TTC549 (cell line): ENCODE results near the gene MRPL27.

Experiments used
- FAIRE-seq: peaks from 2 replicates; lab custom pipeline; 2012; peaks lifted over from hg19 to GRCh38; lab: Jason Lieb, UNC

Gene MRPL27

DNA sequence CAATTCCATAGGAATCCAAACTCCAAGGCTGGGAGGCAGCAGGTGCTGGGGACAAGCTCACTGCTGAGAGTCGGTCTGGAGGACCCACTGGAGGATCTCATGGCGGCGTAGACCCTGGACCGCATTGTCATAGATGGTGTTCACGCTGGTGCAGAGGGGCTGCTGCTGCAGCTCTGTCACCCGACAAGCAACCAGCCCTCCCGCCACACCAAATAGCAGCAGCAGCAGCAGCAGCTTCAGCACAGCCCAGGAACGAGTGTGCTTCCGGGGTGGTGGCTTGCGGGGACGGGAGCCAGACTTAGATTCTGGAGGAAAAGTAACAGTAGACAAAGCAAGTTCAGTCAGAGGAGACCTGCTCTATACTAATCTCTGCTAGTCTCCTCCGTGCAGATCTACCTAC, 9.9 kb upstream of the MRPL27 start:
- FAIRE-seq: no peak

DNA sequence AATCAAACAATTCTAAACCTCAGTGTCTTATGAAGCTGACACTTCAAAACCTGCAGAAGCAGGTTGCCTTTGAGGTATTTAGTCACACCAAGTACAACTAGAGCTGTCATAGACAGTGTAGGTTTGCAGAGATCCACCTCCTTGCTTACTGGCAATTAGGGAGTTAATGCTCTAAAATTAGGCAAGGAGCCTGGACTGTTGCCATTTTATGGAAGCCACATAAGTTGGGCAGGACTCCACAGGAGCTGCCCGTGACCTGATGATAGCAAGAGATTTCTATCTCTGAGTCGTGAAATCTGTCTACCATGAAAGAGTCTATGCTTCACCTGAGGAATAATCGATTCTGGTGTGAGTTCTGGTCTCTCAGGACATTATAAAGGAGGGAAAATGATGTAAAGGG, 8.9 kb upstream of the MRPL27 start:
- no peak for FAIRE-seq

- FAIRE-seq: no peak
These were observed 8.4 kb upstream of the MRPL27 start for GRCh38 chr17:50381260-50381815.

DNA sequence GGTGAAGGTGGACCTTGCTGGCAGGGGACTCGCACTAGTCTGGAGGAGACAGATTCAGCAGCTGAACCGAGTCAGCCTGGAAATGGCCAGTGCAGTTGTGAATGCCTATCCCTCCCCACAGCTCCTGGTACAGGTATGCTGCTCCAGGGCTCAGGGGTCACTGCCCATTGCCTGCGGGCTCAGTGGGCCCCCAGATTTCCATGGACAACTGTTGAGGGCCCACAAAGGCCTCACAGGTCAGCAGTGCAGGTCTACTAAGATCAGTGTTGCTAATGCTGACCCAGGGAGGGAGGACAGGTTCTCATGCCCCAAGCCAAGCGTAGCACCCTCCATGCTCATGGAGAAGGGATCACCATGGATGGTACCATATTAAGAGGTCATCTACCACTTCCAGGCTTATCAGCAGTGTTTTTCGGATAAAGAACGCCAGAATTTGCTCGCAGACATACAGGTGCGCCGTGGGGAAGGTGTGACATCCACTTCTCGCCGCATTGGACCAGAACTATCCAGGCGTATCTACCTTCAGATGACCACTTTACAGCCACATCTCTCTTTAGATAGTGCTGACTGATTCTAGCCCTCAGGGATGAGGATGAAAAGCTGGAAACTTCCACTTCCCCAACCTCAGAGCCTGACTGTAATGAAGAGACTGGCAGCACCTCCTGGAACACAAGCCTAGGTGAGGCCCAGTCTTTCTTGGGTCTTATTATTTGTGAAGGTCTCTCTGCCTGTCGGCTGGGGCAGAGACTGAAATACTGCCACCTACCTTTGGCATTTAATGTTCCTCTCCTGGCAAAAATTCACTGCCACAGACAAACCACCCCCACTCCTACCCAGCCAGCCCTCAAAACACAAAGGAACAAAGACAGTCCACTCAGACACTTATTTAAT, 7.6 kb upstream of the MRPL27 start:
- no peak for FAIRE-seq

- FAIRE-seq: no peak
These were observed 6.6 kb upstream of the MRPL27 start for GRCh38 chr17:50379351-50380132.

- no peak for FAIRE-seq
These were observed 3.0 kb upstream of the MRPL27 start for GRCh38 chr17:50375858-50376538.

GRCh38 chr17:50373705-50374104, 721 bp upstream of the MRPL27 start:
- FAIRE-seq: no peak

DNA sequence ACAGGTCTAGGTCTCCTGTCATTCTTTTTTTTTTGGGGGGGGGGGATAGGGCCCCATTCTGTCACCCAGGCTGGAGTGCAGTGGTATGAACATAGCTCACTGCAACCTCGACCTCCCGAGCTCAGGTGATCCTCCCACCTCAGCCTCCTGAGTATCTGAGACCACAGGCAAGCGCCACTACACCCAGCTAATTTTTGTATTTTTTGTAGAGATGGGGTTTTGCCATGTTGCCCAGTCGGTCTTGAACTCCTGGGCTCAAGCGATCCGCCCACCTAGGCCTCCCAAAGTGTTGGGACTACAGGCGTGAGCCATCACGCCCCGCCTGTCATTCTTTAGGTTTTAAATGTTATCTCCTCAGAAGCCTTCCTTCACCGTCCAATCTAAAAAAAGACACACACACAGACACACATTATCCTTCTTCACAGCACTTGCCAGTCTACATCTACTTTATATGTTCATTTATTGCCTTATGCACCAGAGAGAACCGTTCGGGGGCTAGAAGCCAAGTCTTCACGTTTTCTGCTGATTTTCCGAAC, 694 bp downstream of the MRPL27 start:
- no peak for FAIRE-seq

DNA sequence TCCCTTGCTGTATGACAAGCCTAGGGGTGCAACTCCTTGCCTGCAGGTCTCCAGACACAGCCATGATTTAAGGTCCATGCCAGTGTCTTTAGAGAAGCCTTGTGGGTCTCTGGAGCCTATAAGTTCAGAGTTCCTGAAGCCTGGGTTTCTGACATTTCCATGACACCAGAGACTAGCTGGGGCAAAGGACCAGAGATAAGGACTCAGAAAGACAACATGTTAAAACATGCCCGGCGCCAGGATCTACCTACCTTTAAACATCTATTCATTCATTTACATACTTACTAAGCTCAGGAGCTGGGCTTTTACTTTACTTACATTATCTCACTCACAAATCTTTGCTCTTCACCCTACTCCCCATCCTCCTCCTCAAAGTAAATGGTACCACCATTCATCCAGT, 1.5 kb downstream of the MRPL27 start:
- no peak for FAIRE-seq

- no peak for FAIRE-seq
These were observed 2.9 kb downstream of the MRPL27 start for GRCh38 chr17:50370052-50370451.

- FAIRE-seq: no peak
These were observed 5.6 kb downstream of the MRPL27 start for GRCh38 chr17:50367401-50367800.

- no peak for FAIRE-seq
These were observed 7.2 kb downstream of the MRPL27 start for GRCh38 chr17:50365649-50366393.

GRCh38 chr17:50365165-50365564, 7.8 kb downstream of the MRPL27 start:
- no peak for FAIRE-seq

- FAIRE-seq: no peak
These were observed 8.3 kb downstream of the MRPL27 start for GRCh38 chr17:50364715-50365114.

DNA sequence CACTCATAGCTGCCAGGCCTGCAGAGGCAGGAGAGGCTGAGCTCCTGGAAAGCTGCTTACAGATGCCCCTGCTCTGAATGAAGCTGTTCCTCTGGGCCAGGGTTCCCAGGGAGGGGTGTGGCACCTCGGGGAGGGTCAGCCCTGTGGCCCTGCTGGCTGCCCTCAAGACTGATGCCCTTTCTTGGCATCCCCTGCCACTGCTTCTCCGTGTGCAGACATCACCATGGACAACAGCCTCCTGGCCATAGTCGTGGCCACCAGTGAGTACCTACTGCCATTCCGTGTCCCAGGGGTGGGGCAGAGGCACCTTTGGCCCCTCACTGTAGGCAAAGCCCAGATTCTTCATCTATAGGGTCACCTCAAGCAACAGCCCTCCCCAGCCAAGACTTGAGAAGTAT, 8.9 kb downstream of the MRPL27 start:
- FAIRE-seq: no peak

- no peak for FAIRE-seq
These were observed 9.5 kb downstream of the MRPL27 start for GRCh38 chr17:50363217-50364060.

- FAIRE-seq: no peak
These were observed 10.3 kb downstream of the MRPL27 start for GRCh38 chr17:50362661-50363060.

DNA sequence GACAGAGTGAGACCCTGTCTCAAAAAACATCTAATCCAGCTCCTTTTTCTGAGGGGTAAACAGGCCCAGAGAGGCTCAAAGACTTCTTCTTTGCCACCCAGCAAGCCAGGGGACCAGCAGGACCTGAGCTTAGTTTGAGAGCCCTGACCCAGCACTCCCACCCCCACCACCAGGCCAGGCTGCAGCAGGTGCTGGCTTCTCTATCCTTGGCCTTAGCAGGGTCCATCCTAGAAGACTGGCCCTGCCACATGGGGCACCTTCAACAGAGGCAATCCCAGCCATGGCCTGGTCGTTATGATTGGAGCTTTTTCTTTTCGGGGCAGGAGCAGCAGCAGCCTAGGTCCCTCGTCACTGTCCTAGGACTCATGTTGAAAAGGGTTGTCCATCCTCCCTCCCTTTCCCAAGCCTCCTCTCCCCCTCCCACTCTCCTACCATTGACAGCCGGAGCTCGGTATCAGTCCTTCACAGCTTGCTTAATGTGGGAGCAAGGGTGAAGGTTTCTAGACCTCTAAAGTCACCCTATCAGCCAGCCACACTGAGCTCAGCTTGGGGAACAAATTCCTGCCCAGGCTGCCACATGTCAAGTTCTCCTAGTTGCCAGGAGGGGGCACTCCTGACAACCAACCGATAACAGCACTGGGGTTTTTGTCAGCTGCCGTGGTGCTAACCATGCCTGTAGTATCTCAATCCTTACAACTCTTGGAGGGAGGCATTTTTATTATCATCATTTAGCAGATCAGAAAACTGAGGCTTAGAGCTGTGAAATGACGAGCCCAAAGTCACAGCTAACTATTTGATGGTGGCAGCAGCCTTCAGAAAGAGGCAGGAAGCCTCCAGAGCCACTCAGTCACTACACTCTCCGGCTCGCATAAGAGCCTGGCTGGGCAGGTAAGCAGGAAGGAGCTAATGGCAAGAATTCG, 11.2 kb downstream of the MRPL27 start:
- peak; percentile 83 for FAIRE-seq

- no peak for FAIRE-seq
These were observed 12.4 kb downstream of the MRPL27 start for GRCh38 chr17:50360486-50361115.
